Measurements from ENCODE around the gene SLC25A46. TPM values are rescaled to one million over a fixed set of nuclear protein-coding genes. Genes with fewer than 3 reads are reported as not detected.
"Not testable (repeated sequence)": the region's sequence is repeated elsewhere in the genome, so short reads cannot be mapped to it uniquely, and the experiment has no call there.

SLC25A46 gene
- total RNA-seq (2014; rRNA removed; shearing (Covaris generic); ENCODE audit: low replicate concordance), result 64.9 and 121 TPM in 2 replicates

GRCh38 chr5:110738812-110739651 lies at the start of gene SLC25A46:
SLC25A46 (plus strand) TSS chr5:110739007; CDS start chr5:110739120, 113 bp downstream.
- Histone ChIP-seq H3K27ac (ENCODE audit: low read length) (peak within 1 kb of the TSS; percentile 63), H4K20me1 (ENCODE audit: insufficient read depth, low read depth, low read length) (no peaks in the 10 kb centered on the region), H3K9me3 (ENCODE audit: low read length) (no peaks in the 10 kb centered on the region)

GRCh38 chr5:110690587-110690986 lies 48.2 kb upstream of the SLC25A46 start:
- not testable (repeated sequence) for H3K9me3 ChIP-seq (ENCODE audit: low read length); DNase-seq; H3K4me3 ChIP-seq (ENCODE audit: low read length); H4K20me1 ChIP-seq (ENCODE audit: insufficient read depth, low read depth, low read length); H3K4me2 ChIP-seq (ENCODE audit: low read depth, low read length, poor library complexity, severe bottlenecking); H3K79me2 ChIP-seq (ENCODE audit: low read length); H2AFZ ChIP-seq (ENCODE audit: low read length); H3K9me2 ChIP-seq (replicated peaks; ENCODE audit: insufficient read depth, low read length); H3K27ac ChIP-seq (ENCODE audit: low read length); H3K4me1 ChIP-seq (ENCODE audit: low read length); H3K36me3 ChIP-seq (ENCODE audit: insufficient read depth, low read length); H3K27me3 ChIP-seq (ENCODE audit: low read length); H3K9ac ChIP-seq (ENCODE audit: low read length)

More at GRCh38 chr5:110738812-110739651, at the start of gene SLC25A46:
- peaks cover 48% of the 10 kb centered on the region for H3K79me2 ChIP-seq (ENCODE audit: low read length)
- H3K9ac ChIP-seq (ENCODE audit: low read length), result peak within 1 kb of the TSS; percentile 98
- DNase-seq, result peak; percentile 95
- peak within 1 kb of the TSS; percentile 99 for H3K4me2 ChIP-seq (ENCODE audit: low read depth, low read length, poor library complexity, severe bottlenecking)
- peaks cover 44% of the 10 kb centered on the region for H3K4me1 ChIP-seq (ENCODE audit: low read length)
- H3K4me3 ChIP-seq (ENCODE audit: low read length), result peak within 1 kb of the TSS; percentile 99
- H3K27me3 ChIP-seq (ENCODE audit: low read length), result no peaks in the 10 kb centered on the region
- peaks cover 9% of the 10 kb centered on the region; the same call in 1 of the 2 replicates for H3K36me3 ChIP-seq (ENCODE audit: insufficient read depth, low read length)
- no peaks in the 10 kb centered on the region for H3K9me2 ChIP-seq (replicated peaks; ENCODE audit: insufficient read depth, low read length)
- peak within 1 kb of the TSS; percentile 89 for H2AFZ ChIP-seq (ENCODE audit: low read length)

GRCh38 chr5:110692669-110693068 lies 46.1 kb upstream of the SLC25A46 start:
- H3K27me3 ChIP-seq (ENCODE audit: low read length); H3K9me2 ChIP-seq (replicated peaks; ENCODE audit: insufficient read depth, low read length); H2AFZ ChIP-seq (ENCODE audit: low read length); H4K20me1 ChIP-seq (ENCODE audit: insufficient read depth, low read depth, low read length); H3K4me1 ChIP-seq (ENCODE audit: low read length); H3K36me3 ChIP-seq (ENCODE audit: insufficient read depth, low read length); H3K27ac ChIP-seq (ENCODE audit: low read length); H3K4me2 ChIP-seq (ENCODE audit: low read depth, low read length, poor library complexity, severe bottlenecking); DNase-seq; H3K9me3 ChIP-seq (ENCODE audit: low read length); H3K79me2 ChIP-seq (ENCODE audit: low read length); H3K9ac ChIP-seq (ENCODE audit: low read length); H3K4me3 ChIP-seq (ENCODE audit: low read length): not testable (repeated sequence)

GRCh38 chr5:110702300-110702699 lies 36.5 kb upstream of the SLC25A46 start:
- Histone ChIP-seq H3K9me3 (ENCODE audit: low read length) (no peaks in the 10 kb centered on the region), H3K79me2 (ENCODE audit: low read length) (no peaks in the 10 kb centered on the region), H3K36me3 (ENCODE audit: insufficient read depth, low read length) (no peaks in the 10 kb centered on the region), H3K27ac (ENCODE audit: low read length) (no peak overlapping the region), H3K27me3 (ENCODE audit: low read length) (no peaks in the 10 kb centered on the region), H3K9ac (ENCODE audit: low read length) (no peak overlapping the region), H2AFZ (ENCODE audit: low read length) (no peak overlapping the region), H4K20me1 (ENCODE audit: insufficient read depth, low read depth, low read length) (no peaks in the 10 kb centered on the region), H3K4me2 (ENCODE audit: low read depth, low read length, poor library complexity, severe bottlenecking) (no peak overlapping the region), H3K4me3 (ENCODE audit: low read length) (no peak overlapping the region), H3K4me1 (ENCODE audit: low read length) (no peaks in the 10 kb centered on the region), H3K9me2 (replicated peaks; ENCODE audit: insufficient read depth, low read length) (no peaks in the 10 kb centered on the region)
- DNase-seq, result no peak

GRCh38 chr5:110702704-110703103 lies 36.1 kb upstream of the SLC25A46 start:
- Histone ChIP-seq H3K27me3 (ENCODE audit: low read length) (no peaks in the 10 kb centered on the region), H3K79me2 (ENCODE audit: low read length) (no peaks in the 10 kb centered on the region), H2AFZ (ENCODE audit: low read length) (no peak overlapping the region)

GRCh38 chr5:110703481-110703880 lies 35.3 kb upstream of the SLC25A46 start:
- no peak for DNase-seq
- Histone ChIP-seq H3K27ac (ENCODE audit: low read length) (no peak overlapping the region), H3K27me3 (ENCODE audit: low read length) (no peaks in the 10 kb centered on the region), H2AFZ (ENCODE audit: low read length) (no peak overlapping the region), H3K4me1 (ENCODE audit: low read length) (no peaks in the 10 kb centered on the region), H3K9ac (ENCODE audit: low read length) (no peak overlapping the region), H4K20me1 (ENCODE audit: insufficient read depth, low read depth, low read length) (no peaks in the 10 kb centered on the region), H3K36me3 (ENCODE audit: insufficient read depth, low read length) (no peaks in the 10 kb centered on the region), H3K4me3 (ENCODE audit: low read length) (no peak overlapping the region), H3K9me3 (ENCODE audit: low read length) (no peaks in the 10 kb centered on the region), H3K79me2 (ENCODE audit: low read length) (no peaks in the 10 kb centered on the region), H3K9me2 (replicated peaks; ENCODE audit: insufficient read depth, low read length) (no peaks in the 10 kb centered on the region), H3K4me2 (ENCODE audit: low read depth, low read length, poor library complexity, severe bottlenecking) (no peak overlapping the region)

More at GRCh38 chr5:110702704-110703103, 36.1 kb upstream of the SLC25A46 start:
- Histone ChIP-seq H3K36me3 (ENCODE audit: insufficient read depth, low read length) (no peaks in the 10 kb centered on the region), H3K27ac (ENCODE audit: low read length) (no peak overlapping the region), H3K4me3 (ENCODE audit: low read length) (no peak overlapping the region), H3K9ac (ENCODE audit: low read length) (no peak overlapping the region), H3K9me2 (replicated peaks; ENCODE audit: insufficient read depth, low read length) (no peaks in the 10 kb centered on the region), H3K9me3 (ENCODE audit: low read length) (no peaks in the 10 kb centered on the region), H4K20me1 (ENCODE audit: insufficient read depth, low read depth, low read length) (no peaks in the 10 kb centered on the region), H3K4me1 (ENCODE audit: low read length) (no peaks in the 10 kb centered on the region), H3K4me2 (ENCODE audit: low read depth, low read length, poor library complexity, severe bottlenecking) (no peak overlapping the region)
- DNase-seq, result no peak

- H3K9ac ChIP-seq (ENCODE audit: low read length), result no peak overlapping the region
- H3K27ac ChIP-seq (ENCODE audit: low read length), result no peak overlapping the region
- no peak for DNase-seq
- no peaks in the 10 kb centered on the region for H3K9me2 ChIP-seq (replicated peaks; ENCODE audit: insufficient read depth, low read length)
- no peaks in the 10 kb centered on the region for H3K36me3 ChIP-seq (ENCODE audit: insufficient read depth, low read length)
- no peaks in the 10 kb centered on the region for H4K20me1 ChIP-seq (ENCODE audit: insufficient read depth, low read depth, low read length)
- no peak overlapping the region for H2AFZ ChIP-seq (ENCODE audit: low read length)
- no peaks in the 10 kb centered on the region for H3K27me3 ChIP-seq (ENCODE audit: low read length)
- H3K4me2 ChIP-seq (ENCODE audit: low read depth, low read length, poor library complexity, severe bottlenecking), result no peak overlapping the region
- no peaks in the 10 kb centered on the region for H3K9me3 ChIP-seq (ENCODE audit: low read length)
- no peaks in the 10 kb centered on the region for H3K4me1 ChIP-seq (ENCODE audit: low read length)
- H3K79me2 ChIP-seq (ENCODE audit: low read length), result no peaks in the 10 kb centered on the region
- H3K4me3 ChIP-seq (ENCODE audit: low read length), result no peak overlapping the region
Observed at GRCh38 chr5:110705349-110705748, 33.5 kb upstream of the SLC25A46 start.

GRCh38 chr5:110707260-110707844 lies 31.5 kb upstream of the SLC25A46 start:
- Histone ChIP-seq H3K9me3 (ENCODE audit: low read length) (no peaks in the 10 kb centered on the region), H3K4me2 (ENCODE audit: low read depth, low read length, poor library complexity, severe bottlenecking) (no peak overlapping the region), H3K79me2 (ENCODE audit: low read length) (no peaks in the 10 kb centered on the region), H3K4me3 (ENCODE audit: low read length) (no peak overlapping the region), H3K9ac (ENCODE audit: low read length) (no peak overlapping the region), H3K27me3 (ENCODE audit: low read length) (no peaks in the 10 kb centered on the region), H3K27ac (ENCODE audit: low read length) (no peak overlapping the region), H4K20me1 (ENCODE audit: insufficient read depth, low read depth, low read length) (no peaks in the 10 kb centered on the region), H2AFZ (ENCODE audit: low read length) (no peak overlapping the region), H3K36me3 (ENCODE audit: insufficient read depth, low read length) (no peaks in the 10 kb centered on the region), H3K9me2 (replicated peaks; ENCODE audit: insufficient read depth, low read length) (no peaks in the 10 kb centered on the region), H3K4me1 (ENCODE audit: low read length) (no peaks in the 10 kb centered on the region)
- no peak for DNase-seq

All from Karpas-422 (cell line).